Activated gamma-delta T cell treated with anti-CD3 and anti-CD28 coated beads, Interleukin-2, amount 50 U/mL, for 16 hours (primary cell): ENCODE results near the gene LRRTM4.
"Not testable (repeated sequence)": the region's sequence is repeated elsewhere in the genome, so short reads cannot be mapped to it uniquely, and the experiment has no call there.

Source experiments
- DNase-seq: peaks from one replicate; pipeline ENCODE4 v3.0.0-alpha.2; 2020; ENCODE audit warnings: low read depth

Gene LRRTM4

GRCh38 chr2:77164021-77164420 is 358.2 kb downstream of the LRRTM4 start:
- DNase-seq, result not testable (repeated sequence)

- no peak for DNase-seq
These were observed 361.2 kb downstream of the LRRTM4 start for GRCh38 chr2:77161009-77161408.

GRCh38 chr2:77156599-77156998 is 365.6 kb downstream of the LRRTM4 start:
- DNase-seq, result no peak

GRCh38 chr2:77155511-77155910 is 366.7 kb downstream of the LRRTM4 start:
- no peak for DNase-seq

- no peak for DNase-seq
These were observed 372.6 kb downstream of the LRRTM4 start for GRCh38 chr2:77149565-77149964.

- DNase-seq, result no peak
These were observed 375.0 kb downstream of the LRRTM4 start for GRCh38 chr2:77147153-77147552.

GRCh38 chr2:77144772-77145171 is 377.4 kb downstream of the LRRTM4 start:
- DNase-seq, result no peak

- no peak for DNase-seq
These were observed 380.0 kb downstream of the LRRTM4 start for GRCh38 chr2:77142141-77142540.

- not testable (repeated sequence) for DNase-seq
These were observed 393.7 kb downstream of the LRRTM4 start for GRCh38 chr2:77128479-77128878.

GRCh38 chr2:77127345-77127744 is 394.8 kb downstream of the LRRTM4 start:
- no peak for DNase-seq

GRCh38 chr2:77121518-77121917 is 400.7 kb downstream of the LRRTM4 start:
- DNase-seq, result no peak

GRCh38 chr2:77119333-77119732 is 402.8 kb downstream of the LRRTM4 start:
- DNase-seq, result no peak

GRCh38 chr2:77108915-77109314 is 413.3 kb downstream of the LRRTM4 start:
- DNase-seq, result no peak

GRCh38 chr2:77105008-77105407 is 417.2 kb downstream of the LRRTM4 start:
- DNase-seq, result no peak

GRCh38 chr2:77104554-77104953 is 417.6 kb downstream of the LRRTM4 start:
- DNase-seq, result no peak

- no peak for DNase-seq
These were observed 419.2 kb downstream of the LRRTM4 start for GRCh38 chr2:77102927-77103326.

GRCh38 chr2:77101796-77102452 is 420.3 kb downstream of the LRRTM4 start:
- no peak for DNase-seq

GRCh38 chr2:77099961-77100360 is 422.2 kb downstream of the LRRTM4 start:
- no peak for DNase-seq

- not testable (repeated sequence) for DNase-seq
These were observed 426.7 kb downstream of the LRRTM4 start for GRCh38 chr2:77095525-77095924.

GRCh38 chr2:77095096-77095495 is 427.1 kb downstream of the LRRTM4 start:
- DNase-seq, result no peak

- DNase-seq, result not testable (repeated sequence)
These were observed 433.8 kb downstream of the LRRTM4 start for GRCh38 chr2:77088424-77088823.

- DNase-seq, result no peak
These were observed 434.2 kb downstream of the LRRTM4 start for GRCh38 chr2:77087987-77088414.

GRCh38 chr2:77086478-77086877 is 435.7 kb downstream of the LRRTM4 start:
- no peak for DNase-seq

- no peak for DNase-seq
These were observed 436.1 kb downstream of the LRRTM4 start for GRCh38 chr2:77086051-77086450.
